Loucy (cell line): ENCODE data around the gene KDM4C.
"Not testable (repeated sequence)": the region's sequence is repeated elsewhere in the genome, so short reads cannot be mapped to it uniquely, and the experiment has no call there.

Experiments
- H2AFZ ChIP-seq: fragments of 200-600 bp; sonication (generic); 2 replicates; pipeline ENCODE4 v1.6.0; 2016; ENCODE audit warnings: antibody characterized with exemption, mild to moderate bottlenecking, low read length, moderate library complexity
- H3F3A ChIP-seq: fragments of 200-600 bp; 2 replicates; pipeline ENCODE4 v1.6.0; 2016; ENCODE audit warnings: antibody characterized with exemption, low read depth, mild to moderate bottlenecking
- H3K27me3 ChIP-seq: fragments of 200-600 bp; sonication (generic); 2 replicates; pipeline ENCODE4 v1.6.1; 2014; ENCODE audit warnings: low read length, mild to moderate bottlenecking; ENCODE audit not compliant: insufficient read depth, poor library complexity, severe bottlenecking
- H3K36me3 ChIP-seq: fragments of 200-600 bp; sonication (generic); 2 replicates; pipeline ENCODE4 v1.6.1; 2016; ENCODE audit warnings: low read length; ENCODE audit not compliant: insufficient read depth
- H3K4me1 ChIP-seq: fragments of 200-600 bp; sonication (generic); 2 replicates; pipeline ENCODE4 v1.5.1; 2014; ENCODE audit warnings: low read length, mild to moderate bottlenecking; ENCODE audit not compliant: insufficient read depth, poor library complexity, severe bottlenecking
- H3K4me2 ChIP-seq: fragments of 200-600 bp; sonication (generic); 2 replicates; pipeline ENCODE4 v1.6.0; 2014; ENCODE audit warnings: antibody characterized with exemption, low read length, low read depth, mild to moderate bottlenecking; ENCODE audit not compliant: poor library complexity, severe bottlenecking
- H3K4me3 ChIP-seq: fragments of 200-600 bp; sonication (generic); 2 replicates; pipeline ENCODE4 v1.5.1; 2014; ENCODE audit warnings: low read length, mild to moderate bottlenecking, mixed read lengths; ENCODE audit not compliant: poor library complexity, severe bottlenecking
- H3K79me2 ChIP-seq: fragments of 200-600 bp; sonication (generic); 2 replicates; pipeline ENCODE4 v1.6.1; 2014; ENCODE audit warnings: low read length; ENCODE audit not compliant: insufficient read depth
- H3K9ac ChIP-seq: fragments of 200-600 bp; sonication (generic); 2 replicates; pipeline ENCODE4 v1.6.0; 2014; ENCODE audit warnings: mild to moderate bottlenecking, low read depth, low read length, moderate library complexity; ENCODE audit not compliant: poor library complexity, severe bottlenecking
- H3K9me2 ChIP-seq: fragments of 200-600 bp; sonication (generic); replicated peaks from 2 replicates; pipeline ENCODE4 v1.6.1; 2016; ENCODE audit warnings: low read depth, low read length, mixed read lengths
- H3K9me3 ChIP-seq: fragments of 200-600 bp; sonication (generic); 2 replicates; pipeline ENCODE4 v1.6.1; 2014; ENCODE audit warnings: mild to moderate bottlenecking, antibody characterized with exemption, low read length, low read depth; ENCODE audit not compliant: insufficient read depth
- H4K20me1 ChIP-seq: fragments of 200-600 bp; sonication (generic); 2 replicates; pipeline ENCODE4 v1.6.0; 2014; ENCODE audit warnings: antibody characterized with exemption, low read length, mild to moderate bottlenecking; ENCODE audit not compliant: insufficient read depth, poor library complexity, severe bottlenecking
- CTCF ChIP-seq: fragments of 200-600 bp; sonication (generic); conservative IDR thresholded peaks from 2 replicates; pipeline ENCODE4 v1.5.1; 2014; ENCODE audit warnings: mild to moderate bottlenecking, antibody characterized with exemption, low read length
- EZH2phosphoT487 ChIP-seq: fragments of 200-600 bp; IDR thresholded peaks from 2 replicates; pipeline ENCODE4 v1.6.1; 2018; ENCODE audit warnings: antibody characterized with exemption, mild to moderate bottlenecking, moderate library complexity, borderline replicate concordance

Gene KDM4C

GRCh38 chr9:6739218-6739617 is 18.6 kb upstream of the KDM4C start:
- no peaks in the 10 kb centered on the region for H3K36me3 ChIP-seq
- no peaks in the 10 kb centered on the region for H3K79me2 ChIP-seq
- no peak overlapping the region for H3K4me3 ChIP-seq
- H4K20me1 ChIP-seq, result no peaks in the 10 kb centered on the region
- H3K4me1 ChIP-seq, result no peaks in the 10 kb centered on the region
- H3K27me3 ChIP-seq, result no peaks in the 10 kb centered on the region
- H3K9me3 ChIP-seq, result no peaks in the 10 kb centered on the region
- no peak overlapping the region for H3K9ac ChIP-seq
- TF ChIP-seq CTCF (peak; percentile 48), EZH2phosphoT487 (no peak)
- H2AFZ ChIP-seq, result no peak overlapping the region
- H3K9me2 ChIP-seq, result no peaks in the 10 kb centered on the region
- H3F3A ChIP-seq, result no peaks in the 10 kb centered on the region
- no peak overlapping the region for H3K4me2 ChIP-seq

- not testable (repeated sequence) for H3K9me2 ChIP-seq, H3K36me3 ChIP-seq, H3F3A ChIP-seq, H2AFZ ChIP-seq, H3K79me2 ChIP-seq, H3K9ac ChIP-seq, H3K4me3 ChIP-seq, H4K20me1 ChIP-seq, H3K9me3 ChIP-seq, H3K4me2 ChIP-seq, H3K27me3 ChIP-seq, H3K4me1 ChIP-seq
Observed at GRCh38 chr9:6748861-6749260, 8.9 kb upstream of the KDM4C start.

GRCh38 chr9:6754861-6755260 is 2.9 kb upstream of the KDM4C start:
- not testable (repeated sequence) for H3K4me2 ChIP-seq, H2AFZ ChIP-seq, H3K36me3 ChIP-seq, H3K4me3 ChIP-seq, H3K9ac ChIP-seq, H3F3A ChIP-seq, H3K9me2 ChIP-seq, H3K9me3 ChIP-seq, H3K27me3 ChIP-seq
- Histone ChIP-seq H4K20me1 (peaks cover 12% of the 10 kb centered on the region), H3K4me1 (peaks cover 19% of the 10 kb centered on the region), H3K79me2 (peaks cover 19% of the 10 kb centered on the region)

- H3K27me3 ChIP-seq, result no peaks in the 10 kb centered on the region
- H3K4me3 ChIP-seq, result peak overlapping the region; percentile 77
- H3K79me2 ChIP-seq, result peaks cover 38% of the 10 kb centered on the region
- no peak for TF ChIP-seq CTCF
- no peak for TF ChIP-seq EZH2phosphoT487
- H3K9me2 ChIP-seq, result no peaks in the 10 kb centered on the region
- H3K4me1 ChIP-seq, result peaks cover 11% of the 10 kb centered on the region
- peaks cover 12% of the 10 kb centered on the region for H4K20me1 ChIP-seq
- H3F3A ChIP-seq, result no peaks in the 10 kb centered on the region
- peak overlapping the region; percentile 71 for H2AFZ ChIP-seq
- H3K36me3 ChIP-seq, result no peaks in the 10 kb centered on the region
- H3K9ac ChIP-seq, result peak overlapping the region; percentile 80
- no peaks in the 10 kb centered on the region for H3K9me3 ChIP-seq
- peak overlapping the region; percentile 85 for H3K4me2 ChIP-seq
Observed at GRCh38 chr9:6757132-6757455, 679 bp upstream of the KDM4C start.
